Astrocyte of the spinal cord (primary cell): ENCODE results near the gene ASPN.
"Not testable (repeated sequence)": the region's sequence is repeated elsewhere in the genome, so short reads cannot be mapped to it uniquely, and the experiment has no call there.

Experiments used
- DNase-seq: peaks from one replicate; pipeline ENCODE4 v3.0.0; 2011; ENCODE audit warnings: low read depth, low spot score
- H3K4me3 ChIP-seq: 2 replicates; pipeline ENCODE4 v1.5.1; 2011; ENCODE audit warnings: low read depth, mild to moderate bottlenecking, low read length, moderate library complexity
- CTCF ChIP-seq: IDR thresholded peaks from 2 replicates; pipeline ENCODE4 v1.5.1; 2012; ENCODE audit warnings: low read depth, mild to moderate bottlenecking, low read length, inconsistent platforms
- in situ Hi-C: cut with HindIII; loops from 2 replicates; pipeline ENCODE4 v1.10.0; 2017; ENCODE audit warnings: low sequenced_read_pairs

Gene ASPN

GRCh38 chr9:92414566-92414965 lies 67.7 kb downstream of the ASPN start:
- no peak overlapping the region for H3K4me3 ChIP-seq
- no peak for TF ChIP-seq CTCF
- in situ Hi-C loops, result no loop called here
- no peak for DNase-seq

GRCh38 chr9:92411157-92411556 lies 71.1 kb downstream of the ASPN start:
- H3K4me3 ChIP-seq, in situ Hi-C loops, DNase-seq: not testable (repeated sequence)

- TF ChIP-seq CTCF, result no peak
- no peak for DNase-seq
- in situ Hi-C loops, result no loop called here
- no peak overlapping the region for H3K4me3 ChIP-seq
Measured at GRCh38 chr9:92408747-92409478, 73.4 kb downstream of the ASPN start.

GRCh38 chr9:92407818-92408217 lies 74.5 kb downstream of the ASPN start:
- no peak for DNase-seq
- in situ Hi-C loops, result no loop called here
- TF ChIP-seq CTCF, result no peak
- no peak overlapping the region for H3K4me3 ChIP-seq

- in situ Hi-C loops, result no loop called here
- no peak overlapping the region for H3K4me3 ChIP-seq
- no peak for TF ChIP-seq CTCF
- no peak for DNase-seq
Measured at GRCh38 chr9:92406477-92406876, 75.8 kb downstream of the ASPN start.
